K562 (cell line): ENCODE results near the gene RCE1. TPM values are rescaled to one million over a fixed set of nuclear protein-coding genes. Genes with fewer than 3 reads are reported as not detected.

Experiments
- BRCA1 ChIP-seq, 2 experiments: fragments of 450-650 bp in 1 of 2; sonication (generic) in 1 of 2; formaldehyde crosslinking in 1 of 2; IDR thresholded peaks; 2 replicates each; pipeline versions ENCODE4 v1.5.0 to v1.6.1; 2017 to 2020; ENCODE audit warnings: mild to moderate bottlenecking in 1 of 2, missing genetic modification reagents in 1 of 2
- FOSL1 ChIP-seq: fragments of 200-800 bp; sonication (Bioruptor generic); conservative IDR thresholded peaks from 2 replicates; pipeline ENCODE4 v1.6.1; 2016; ENCODE audit warnings: missing genetic modification characterization, missing compliant biosample characterization
- NFRKB ChIP-seq: fragments of 450-650 bp; IDR thresholded peaks from 2 replicates; pipeline ENCODE4 v1.6.1; 2016; ENCODE audit warnings: low read depth
- PBX2 ChIP-seq, 2 experiments: IDR thresholded peaks in 1 of 2; conservative IDR thresholded peaks in 1 of 2; 2 replicates each; pipeline ENCODE4 v1.6.1; 2016; ENCODE audit warnings: low read depth in 2 of 2, mild to moderate bottlenecking in 1 of 2, missing compliant biosample characterization in 1 of 2, missing genetic modification characterization in 1 of 2, moderate library complexity in 1 of 2
- SMARCC2 ChIP-seq: fragments of 450-650 bp; IDR thresholded peaks from 2 replicates; pipeline ENCODE4 v1.6.1; 2017; ENCODE audit warnings: antibody characterized with exemption, moderate library complexity, mild to moderate bottlenecking, low read depth
- TARDBP ChIP-seq: fragments of 450-650 bp; IDR thresholded peaks from 2 replicates; pipeline ENCODE4 v1.6.1; 2016
- ZEB2 ChIP-seq: fragments of 450-650 bp; IDR thresholded peaks from 2 replicates; pipeline ENCODE4 v1.6.1; 2016
- ZNF354B ChIP-seq: fragments of 250-450 bp; sonication (Bioruptor Pico); IDR thresholded peaks from 2 replicates; pipeline ENCODE4 v1.4.0; 2020
- ZNF644 ChIP-seq: fragments of 200-800 bp; sonication (Bioruptor generic); IDR thresholded peaks from 2 replicates; pipeline ENCODE4 v1.6.1; 2016; ENCODE audit warnings: low read depth, missing genetic modification characterization, missing compliant biosample characterization
- polyA plus RNA-seq, 8 experiments: library from polyadenylated mRNA; depleted of rRNA in 4 of 8; stranded (reverse) in 5 of 8; unstranded in 3 of 8; fragments of >200 nt; fragmentation: Nextera tagmentation in 2 of 8; fragmentation: Illumina TruSeq in 1 of 8; extraction: Ambion mirVana in 2 of 8; extraction: Trizol in 1 of 8; gene quantifications; 2 replicates each; pipeline versions ENCODE4 v1.2.1 to v1.2.3, GENCODE V29; 2011 to 2014; ENCODE audit warnings: inconsistent platforms in 1 of 8, missing spikeins in 1 of 8
- total RNA-seq, 7 experiments: library from RNA; depleted of rRNA in 6 of 7; stranded (reverse); fragments of >200 nt in 6 of 7; fragmentation: Illumina TruSeq in 2 of 7; extraction: Trizol in 2 of 7; gene quantifications; 2 replicates each; pipeline versions ENCODE4 v1.2.1 to v1.2.3, GENCODE V29; 2011 to 2021; ENCODE audit warnings: low replicate concordance in 1 of 7

Gene RCE1
- total and polyA plus RNA-seq, 9 of the 15 experiments (the other 6 are each of a cell fraction or from before 2014, with no cell fraction given): 0.75 to 41.5 (median 15.1) TPM

- TF ChIP-seq PBX2 (CRISPR knock-in tag; IDR thresholded peaks at IDR 0.05; ENCODE audit: low read depth): no peak
- TF ChIP-seq PBX2 (tag; conservative IDR thresholded peaks at IDR 0.05; ENCODE audit: low read depth): no peak
- TF ChIP-seq NFRKB: no peak
- TF ChIP-seq FOSL1 (tag): peak; percentile 56
- TF ChIP-seq ZNF354B (CRISPR knock-in tag): no peak
- TF ChIP-seq ZNF644 (tag): 0 out of 2 replicates have a peak, but pooled peaks have one; percentile 43
- no peak for TF ChIP-seq TARDBP
- peak; percentile 58; the same call in 1 of the 2 replicates for TF ChIP-seq ZEB2
- no peak for TF ChIP-seq BRCA1 (IDR thresholded peaks at IDR 0.05)
- no peak for TF ChIP-seq BRCA1 (CRISPR knock-in tag; IDR thresholded peaks at IDR 0.05)
- TF ChIP-seq SMARCC2: 0 out of 2 replicates have a peak, but pooled peaks have one; percentile 23
Measured at GRCh38 chr11:66835768-66836405, 7.4 kb upstream of the RCE1 start (continued).
